ENCODE data around the gene MRPL40. TPM values are rescaled to one million over a fixed set of nuclear protein-coding genes. Genes with fewer than 3 reads are reported as not detected.

Gene MRPL40
- total and polyA plus RNA-seq, 4 donors = 17.0 to 61.4 (median 32.2) TPM

GRCh38 chr22:19453718-19454117 is 21.4 kb downstream of the MRPL40 start:
- ATAC-seq (ENCODE audit: insufficient read depth, low FRiP score) (no peak), DNase-seq (no peak)
- 96 to 100% methylated on average over 5 of the region's 5 CpGs for WGBS, 2 donors
- Histone ChIP-seq H3K36me3 (ENCODE audit: control insufficient read depth in 4 of 4, insufficient read depth in 4 of 4, low read length in 4 of 4) (peaks cover 22 to 44% (median 33%) of the 10 kb centered on the region in 4 donors), H3K9ac (ENCODE audit: insufficient read depth in 1 of 2, low read length in 2 of 2) (no peak overlapping the region), H3K4me1 (ENCODE audit: control insufficient read depth in 5 of 5, insufficient read depth in 5 of 5, low read length in 5 of 5) (peaks cover 0 to 5% (median 0%) of the 10 kb centered on the region in 5 donors), H3K27me3 (ENCODE audit: control insufficient read depth in 3 of 3, insufficient read depth in 3 of 3, low read length in 2 of 3) (no peaks in the 10 kb centered on the region), H3K27ac (ENCODE audit: low read depth in 1 of 2, low read length in 1 of 2) (no peak overlapping the region), H3K4me3 (no peak overlapping the region), H3K9me3 (ENCODE audit: control insufficient read depth in 4 of 4, insufficient read depth in 3 of 4, low read length in 3 of 4) (no peaks in the 10 kb centered on the region)
- no peak for TF ChIP-seq CTCF (IDR thresholded peaks at IDR 0.05; ENCODE audit: control extremely low read depth, extremely low read depth)

GRCh38 chr22:19454156-19454555 is 21.8 kb downstream of the MRPL40 start:
- no peak for TF ChIP-seq CTCF (IDR thresholded peaks at IDR 0.05; ENCODE audit: control extremely low read depth, extremely low read depth)
- no peak overlapping the region for H3K4me3 ChIP-seq
- WGBS, 2 donors = 85 to 92% methylated on average over 6 of the region's 6 CpGs
- no peak overlapping the region for H3K9ac ChIP-seq (ENCODE audit: insufficient read depth in 1 of 2, low read length in 2 of 2)
- DNase-seq = no peak
- H3K36me3 ChIP-seq (ENCODE audit: control insufficient read depth in 4 of 4, insufficient read depth in 4 of 4, low read length in 4 of 4) = peaks cover 22 to 44% (median 34%) of the 10 kb centered on the region in 4 donors
- peaks cover 0 to under 1% (median 0%) of the 10 kb centered on the region in 5 donors for H3K4me1 ChIP-seq (ENCODE audit: control insufficient read depth in 5 of 5, insufficient read depth in 5 of 5, low read length in 5 of 5)
- H3K9me3 ChIP-seq (ENCODE audit: control insufficient read depth in 4 of 4, insufficient read depth in 3 of 4, low read length in 3 of 4) = no peaks in the 10 kb centered on the region
- H3K27me3 ChIP-seq (ENCODE audit: control insufficient read depth in 3 of 3, insufficient read depth in 3 of 3, low read length in 2 of 3) = no peaks in the 10 kb centered on the region
- ATAC-seq (ENCODE audit: insufficient read depth, low FRiP score) = no peak
- H3K27ac ChIP-seq (ENCODE audit: low read depth in 1 of 2, low read length in 1 of 2) = no peak overlapping the region

GRCh38 chr22:19455033-19455432 is 22.7 kb downstream of the MRPL40 start:
- Histone ChIP-seq H3K9ac (ENCODE audit: insufficient read depth in 1 of 2, low read length in 2 of 2) (no peak overlapping the region), H3K9me3 (ENCODE audit: control insufficient read depth in 4 of 4, insufficient read depth in 3 of 4, low read length in 3 of 4) (no peaks in the 10 kb centered on the region), H3K4me1 (ENCODE audit: control insufficient read depth in 5 of 5, insufficient read depth in 5 of 5, low read length in 5 of 5) (no peaks in the 10 kb centered on the region), H3K4me3 (no peak overlapping the region), H3K27me3 (ENCODE audit: control insufficient read depth in 3 of 3, insufficient read depth in 3 of 3, low read length in 2 of 3) (no peaks in the 10 kb centered on the region), H3K36me3 (ENCODE audit: control insufficient read depth in 4 of 4, insufficient read depth in 4 of 4, low read length in 4 of 4) (peaks cover 22 to 46% (median 34%) of the 10 kb centered on the region in 4 donors), H3K27ac (ENCODE audit: low read depth in 1 of 2, low read length in 1 of 2) (no peak overlapping the region)
- no peak for TF ChIP-seq CTCF (IDR thresholded peaks at IDR 0.05; ENCODE audit: control extremely low read depth, extremely low read depth)
- ATAC-seq (ENCODE audit: insufficient read depth, low FRiP score) (no peak), DNase-seq (no peak)
- 98% methylated on average over 2 of the region's 2 CpGs for WGBS, 2 donors
